SU-DHL-6 (cell line): ENCODE data around the gene TMEM39A.

Experiments used
- EZH2phosphoT487 ChIP-seq: fragments of 200-600 bp; sonication (generic), shearing (Covaris generic); conservative IDR thresholded peaks from 2 replicates; pipeline ENCODE4 v1.6.1; 2018; ENCODE audit warnings: mild to moderate bottlenecking, antibody characterized with exemption, low read length, moderate library complexity, mixed read lengths
- TF ChIP-seq, protein P1 (sequence below): fragments of 200-600 bp; sonication (generic); IDR thresholded peaks from one replicate; pipeline ENCODE4 v1.5.1; 2017; ENCODE audit warnings: antibody characterized with exemption, mild to moderate bottlenecking, low read length, moderate library complexity; ENCODE audit not compliant: insufficient read depth, poor library complexity, severe bottlenecking

DNA sequence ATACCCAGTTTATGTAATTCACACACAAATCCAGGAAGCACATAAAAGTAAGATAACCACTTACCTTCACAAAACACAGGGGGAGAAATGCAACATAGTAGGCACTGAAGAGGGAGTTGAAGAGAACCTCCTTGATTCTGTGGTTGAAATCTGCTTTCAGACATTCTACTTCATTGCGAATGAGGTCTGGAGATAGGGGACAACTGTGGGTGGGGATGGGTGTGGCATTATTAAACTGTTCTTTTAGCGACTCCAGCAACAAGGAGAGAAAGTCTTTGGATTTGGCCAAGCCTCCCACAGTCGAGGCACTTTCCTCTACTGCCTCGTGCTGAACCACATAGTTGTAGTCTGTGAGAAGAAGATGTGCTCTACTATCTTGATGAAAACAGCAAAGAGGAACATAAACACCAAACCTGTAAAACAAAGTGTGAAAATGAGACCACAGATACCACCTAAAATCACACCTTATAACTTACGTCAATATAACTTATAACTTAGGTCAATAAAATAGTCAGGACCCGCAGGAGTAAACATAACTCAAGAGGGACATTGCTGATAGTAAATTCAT, 25.6 kb downstream of the TMEM39A start:
- TF ChIP-seq, protein P1, sequence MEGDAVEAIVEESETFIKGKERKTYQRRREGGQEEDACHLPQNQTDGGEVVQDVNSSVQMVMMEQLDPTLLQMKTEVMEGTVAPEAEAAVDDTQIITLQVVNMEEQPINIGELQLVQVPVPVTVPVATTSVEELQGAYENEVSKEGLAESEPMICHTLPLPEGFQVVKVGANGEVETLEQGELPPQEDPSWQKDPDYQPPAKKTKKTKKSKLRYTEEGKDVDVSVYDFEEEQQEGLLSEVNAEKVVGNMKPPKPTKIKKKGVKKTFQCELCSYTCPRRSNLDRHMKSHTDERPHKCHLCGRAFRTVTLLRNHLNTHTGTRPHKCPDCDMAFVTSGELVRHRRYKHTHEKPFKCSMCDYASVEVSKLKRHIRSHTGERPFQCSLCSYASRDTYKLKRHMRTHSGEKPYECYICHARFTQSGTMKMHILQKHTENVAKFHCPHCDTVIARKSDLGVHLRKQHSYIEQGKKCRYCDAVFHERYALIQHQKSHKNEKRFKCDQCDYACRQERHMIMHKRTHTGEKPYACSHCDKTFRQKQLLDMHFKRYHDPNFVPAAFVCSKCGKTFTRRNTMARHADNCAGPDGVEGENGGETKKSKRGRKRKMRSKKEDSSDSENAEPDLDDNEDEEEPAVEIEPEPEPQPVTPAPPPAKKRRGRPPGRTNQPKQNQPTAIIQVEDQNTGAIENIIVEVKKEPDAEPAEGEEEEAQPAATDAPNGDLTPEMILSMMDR: no peak
- TF ChIP-seq EZH2phosphoT487: no peak
